Measurements from ENCODE around the gene ARMH4.
"Not testable (repeated sequence)": the region's sequence is repeated elsewhere in the genome, so short reads cannot be mapped to it uniquely, and the experiment has no call there.

ARMH4 gene

DNA sequence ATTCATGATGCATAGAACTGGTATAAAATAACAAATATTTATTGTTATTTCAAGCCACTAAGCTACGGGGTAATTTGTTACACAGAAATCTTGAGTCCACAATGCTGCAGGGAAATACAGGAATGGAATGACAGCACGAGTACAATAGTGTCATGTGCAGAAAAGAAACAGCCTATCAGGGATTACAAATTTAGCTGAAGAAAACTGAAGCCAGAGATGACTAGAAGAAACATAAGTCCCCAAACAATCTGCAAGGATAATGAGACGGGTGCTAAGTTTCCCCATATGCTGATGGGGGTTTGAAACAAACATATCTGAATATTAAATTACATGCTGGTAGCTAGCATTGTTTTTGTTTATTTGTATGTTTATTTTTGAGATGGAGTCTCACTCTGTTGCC, 8.9 kb downstream of the ARMH4 start:
- no peak for DNase-seq

DNA sequence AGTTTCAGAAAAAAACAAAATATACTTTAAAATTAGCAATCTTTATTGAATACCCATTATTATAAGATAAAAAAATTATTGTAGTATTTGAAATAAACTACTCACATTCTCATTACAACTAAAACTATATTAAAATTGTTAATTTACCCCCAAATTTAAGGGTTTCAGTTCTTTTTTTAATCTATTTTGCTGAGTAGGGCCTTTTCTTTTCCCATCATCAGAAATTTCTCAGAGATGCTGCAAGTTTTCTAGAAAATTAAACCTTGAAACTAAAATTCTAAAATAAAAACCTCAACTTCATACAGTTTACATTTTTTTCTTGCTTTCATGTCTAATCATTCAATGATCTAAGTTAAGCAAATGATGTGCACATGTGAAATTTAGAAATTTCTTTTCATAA, 10.1 kb downstream of the ARMH4 start:
- no peak for DNase-seq

DNA sequence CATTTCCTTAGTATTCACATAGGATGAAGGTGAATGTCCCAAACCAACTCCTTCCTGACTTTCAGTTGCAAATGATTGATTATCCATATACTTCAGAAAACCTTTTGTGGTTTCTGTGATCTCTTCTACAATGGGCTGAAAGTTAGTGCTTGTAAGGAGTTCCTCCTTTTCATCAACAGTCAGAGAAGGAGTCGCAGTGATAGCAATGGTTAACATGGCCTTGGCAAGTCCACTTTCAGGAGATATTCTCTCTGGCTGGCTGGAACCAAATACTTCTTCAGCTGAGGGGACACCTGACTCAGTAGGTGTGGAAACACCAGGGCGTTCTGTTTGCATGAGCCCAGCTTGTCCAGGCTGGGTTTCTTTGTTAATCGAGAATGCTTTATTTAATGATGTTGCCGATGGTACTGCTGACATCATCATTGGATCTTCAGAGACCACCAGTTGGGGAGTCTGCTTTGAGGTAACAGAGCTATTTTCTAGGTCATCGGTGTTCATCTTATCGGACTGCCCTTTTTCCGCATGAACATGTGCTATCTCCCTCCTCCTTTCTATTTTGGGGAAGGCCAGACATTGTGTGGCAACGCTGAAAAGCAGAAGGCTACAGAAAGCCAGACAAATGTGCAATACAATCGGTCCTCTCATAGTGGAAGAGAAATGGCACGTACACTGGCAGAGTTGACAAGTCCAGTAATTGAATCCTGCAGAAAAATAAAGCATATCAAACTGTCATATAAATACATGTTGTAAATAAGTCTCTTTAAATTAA, 13.1 kb downstream of the ARMH4 start:
- DNase-seq: no peak

DNA sequence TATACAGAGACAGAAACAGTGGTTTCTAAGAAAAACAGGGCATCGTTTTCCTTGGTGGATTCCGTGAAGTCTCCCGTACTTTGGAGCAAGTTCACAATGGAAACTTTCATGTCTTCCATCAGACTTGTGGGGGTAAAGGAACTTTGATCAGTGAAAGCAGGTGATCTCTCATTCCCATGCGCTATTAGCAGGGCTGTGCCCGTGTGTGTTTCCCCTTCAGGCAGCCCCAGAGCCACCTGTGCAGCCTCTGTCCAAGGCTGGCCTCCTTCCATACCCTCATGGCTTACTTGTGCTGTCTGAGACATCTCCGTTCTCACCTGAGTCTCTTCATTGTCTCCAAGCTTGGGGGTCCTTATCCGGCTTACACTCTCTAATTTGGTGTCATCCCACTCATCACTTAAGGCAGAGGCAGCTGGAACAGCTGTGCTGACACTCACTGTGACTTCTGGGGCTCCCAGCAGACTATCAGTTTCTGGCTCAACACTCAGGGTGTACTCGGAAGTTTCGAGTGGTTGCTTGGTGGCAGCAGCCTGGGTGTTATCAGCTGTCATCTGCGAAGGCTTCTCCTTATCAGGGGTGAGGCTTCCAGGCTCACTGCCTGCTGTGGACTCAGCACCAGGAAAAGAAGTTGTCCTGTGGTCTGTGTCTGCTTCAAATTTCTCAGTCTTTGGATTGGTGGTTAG, 13.8 kb downstream of the ARMH4 start:
- no peak for DNase-seq

DNA sequence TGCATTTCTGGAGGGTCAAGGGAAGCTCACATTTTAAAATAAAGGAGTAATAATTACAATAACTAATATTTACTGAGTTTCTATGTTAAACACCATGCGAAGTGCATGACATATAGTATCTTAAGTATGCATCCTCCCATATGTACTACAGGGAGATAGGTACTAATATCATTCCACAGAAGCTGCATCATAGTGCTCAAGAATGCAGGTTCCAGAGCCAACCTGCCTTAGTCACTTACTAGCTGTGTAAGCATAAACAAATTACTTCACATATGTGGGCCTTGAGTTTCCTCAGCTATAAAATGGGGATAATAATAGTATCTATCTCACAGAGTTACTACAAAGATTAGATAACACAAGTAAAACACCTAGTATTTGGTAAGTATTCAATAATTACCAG, 18.3 kb downstream of the ARMH4 start:
- DNase-seq: no peak

DNA sequence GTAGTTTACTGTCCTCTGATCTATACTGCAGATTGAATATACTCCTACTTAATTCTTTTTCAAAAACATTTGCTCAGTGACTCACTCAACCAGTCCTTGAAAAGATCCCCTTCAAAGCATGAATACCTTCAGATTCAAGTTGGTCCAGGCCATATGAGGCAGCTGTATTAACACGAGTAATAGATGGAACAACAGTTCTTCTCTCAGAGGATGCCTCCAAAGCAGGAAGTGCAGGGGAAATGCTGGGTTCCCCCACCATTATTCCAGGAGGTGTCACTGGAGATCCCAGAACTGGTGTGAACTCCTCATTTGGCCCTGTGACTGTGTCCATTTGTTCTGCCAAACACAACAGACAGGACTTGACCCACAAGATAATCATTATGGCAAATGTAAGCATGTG, 20.6 kb downstream of the ARMH4 start:
- no peak for DNase-seq

DNA sequence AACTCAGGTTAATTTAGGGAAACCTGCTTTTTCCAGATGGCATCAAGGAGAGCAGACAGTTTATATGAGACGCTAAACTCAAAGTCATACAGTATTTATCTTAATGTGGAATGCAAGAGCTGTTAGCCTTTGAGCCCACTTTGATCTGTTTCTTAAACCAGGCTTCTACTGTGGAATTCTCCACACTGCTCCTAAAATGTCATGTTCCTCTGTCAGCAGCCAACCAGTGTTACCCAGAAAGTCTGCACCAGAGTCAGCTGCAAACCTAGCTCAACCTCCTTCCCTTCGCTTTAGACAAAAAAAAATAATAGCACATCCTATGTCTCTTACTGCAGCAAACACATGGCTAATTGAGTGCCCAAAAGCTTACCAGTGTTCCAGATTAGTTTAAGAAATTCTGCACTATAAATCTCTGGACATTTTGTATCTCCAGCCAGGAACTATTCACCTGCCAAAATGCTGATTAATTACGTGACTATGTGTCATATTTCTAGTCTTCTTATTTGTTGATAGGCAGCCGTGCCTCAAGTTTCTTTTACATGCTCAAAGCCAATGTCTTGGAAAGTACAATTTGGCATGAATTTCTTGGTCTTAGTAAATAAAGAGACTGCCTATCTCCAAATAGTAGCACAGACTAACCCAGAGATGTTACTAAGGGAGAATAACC, 21.8 kb downstream of the ARMH4 start:
- no peak for DNase-seq

DNA sequence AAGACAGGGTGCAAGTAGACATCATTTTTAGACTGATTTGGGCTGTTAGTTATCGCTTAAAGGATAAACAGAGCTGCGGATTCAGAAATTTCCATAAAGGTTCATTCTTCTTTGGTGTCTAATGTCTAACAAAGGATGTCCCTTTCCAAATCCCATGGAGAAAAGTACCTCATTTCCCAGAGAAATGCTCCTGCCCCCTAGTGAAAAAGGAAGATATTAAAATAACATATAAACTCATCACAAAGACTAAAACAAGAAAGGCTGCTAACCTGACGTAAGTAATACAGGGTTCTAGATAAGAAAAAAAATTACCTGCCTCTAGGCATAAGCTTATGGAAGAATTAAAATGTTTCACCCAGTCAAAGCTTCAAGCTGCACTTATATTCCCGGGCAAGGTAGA, 22.8 kb downstream of the ARMH4 start:
- no peak for DNase-seq

DNA sequence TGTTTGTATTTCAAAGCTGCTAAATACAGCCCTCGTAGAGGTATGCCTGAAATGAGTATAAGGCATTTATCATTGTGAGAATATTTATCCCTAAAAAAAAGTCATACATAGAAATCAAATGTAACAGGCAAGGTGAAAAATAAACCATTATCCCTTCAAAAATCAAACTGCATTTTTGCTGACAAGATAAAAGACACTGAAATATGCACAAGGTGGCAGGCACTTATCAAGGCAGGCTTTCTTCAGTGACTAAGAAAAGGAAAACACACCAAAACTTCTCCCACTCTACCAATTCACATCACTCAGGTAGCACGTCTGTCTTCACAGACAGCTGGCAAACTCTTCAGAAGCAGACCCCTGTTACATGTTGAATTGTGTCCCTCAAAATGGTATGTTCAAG, 23.6 kb downstream of the ARMH4 start:
- DNase-seq: no peak

DNA sequence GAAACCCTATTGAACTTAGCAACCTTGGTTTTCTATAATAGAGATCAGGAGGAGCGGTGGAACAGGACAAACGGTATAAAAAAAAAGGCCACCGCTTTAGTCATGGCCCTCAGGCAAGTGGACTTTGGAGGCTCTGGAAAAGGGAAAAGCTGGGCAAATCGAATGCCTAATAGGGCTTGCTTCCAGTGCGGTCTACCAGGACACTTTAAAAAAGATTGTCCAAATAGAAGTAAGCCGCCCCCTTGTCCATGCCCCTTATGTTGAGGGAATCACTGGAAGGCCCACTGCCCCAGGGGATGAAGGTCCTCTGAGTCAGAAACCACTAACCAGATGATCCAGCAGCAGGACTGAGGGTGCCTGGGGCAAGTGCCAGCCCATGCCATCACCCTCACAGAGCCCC, 29.5 kb downstream of the ARMH4 start:
- DNase-seq: not testable (repeated sequence)

DNA sequence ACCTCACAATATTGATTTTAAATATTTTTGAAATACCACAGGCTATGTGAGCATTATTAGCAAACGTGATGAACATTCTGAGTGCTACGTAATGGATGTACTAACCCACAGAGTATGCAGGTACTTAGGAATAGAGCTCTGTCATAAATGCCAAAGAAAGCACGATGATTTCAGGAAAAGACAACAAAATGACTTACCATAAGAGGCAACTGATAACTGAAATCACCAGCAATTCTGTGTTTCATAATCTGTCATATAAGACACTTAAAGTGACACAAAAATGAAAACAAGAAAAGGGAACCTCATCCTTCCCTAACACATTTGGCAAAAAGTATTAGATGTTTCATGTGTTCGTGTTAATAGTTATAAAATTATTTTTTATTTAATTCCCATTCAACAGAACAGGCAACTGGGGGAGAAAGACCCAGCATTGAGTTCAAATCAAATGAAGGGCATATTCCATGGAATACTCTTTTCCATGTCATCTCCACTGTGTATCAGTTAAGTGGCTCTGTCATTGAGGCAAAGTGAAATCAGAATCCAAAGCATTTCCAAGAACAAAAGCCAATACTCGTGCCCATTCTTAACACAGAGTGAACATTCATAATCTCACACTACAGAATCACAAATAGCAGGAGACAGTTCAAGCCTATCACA, 30.4 kb downstream of the ARMH4 start:
- no peak for DNase-seq

DNA sequence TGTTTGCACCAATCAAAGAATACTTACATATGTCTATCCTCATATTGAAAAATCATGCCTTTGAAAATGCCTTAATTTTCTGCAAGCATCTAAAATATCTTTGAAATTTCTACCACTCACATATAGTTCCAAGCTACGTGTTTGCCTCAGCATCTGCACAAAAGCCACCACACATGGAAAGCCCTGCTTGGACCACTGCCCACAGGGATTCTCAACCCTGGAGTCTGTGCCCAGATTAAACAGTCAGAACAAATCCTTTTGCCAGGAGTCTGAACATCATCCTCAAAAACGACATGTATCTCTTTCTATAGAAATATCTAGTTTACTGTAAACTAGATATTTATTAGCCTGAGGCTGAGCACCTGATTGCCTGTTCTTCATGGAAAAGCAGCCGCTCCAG, 32.6 kb downstream of the ARMH4 start:
- DNase-seq: no peak

DNA sequence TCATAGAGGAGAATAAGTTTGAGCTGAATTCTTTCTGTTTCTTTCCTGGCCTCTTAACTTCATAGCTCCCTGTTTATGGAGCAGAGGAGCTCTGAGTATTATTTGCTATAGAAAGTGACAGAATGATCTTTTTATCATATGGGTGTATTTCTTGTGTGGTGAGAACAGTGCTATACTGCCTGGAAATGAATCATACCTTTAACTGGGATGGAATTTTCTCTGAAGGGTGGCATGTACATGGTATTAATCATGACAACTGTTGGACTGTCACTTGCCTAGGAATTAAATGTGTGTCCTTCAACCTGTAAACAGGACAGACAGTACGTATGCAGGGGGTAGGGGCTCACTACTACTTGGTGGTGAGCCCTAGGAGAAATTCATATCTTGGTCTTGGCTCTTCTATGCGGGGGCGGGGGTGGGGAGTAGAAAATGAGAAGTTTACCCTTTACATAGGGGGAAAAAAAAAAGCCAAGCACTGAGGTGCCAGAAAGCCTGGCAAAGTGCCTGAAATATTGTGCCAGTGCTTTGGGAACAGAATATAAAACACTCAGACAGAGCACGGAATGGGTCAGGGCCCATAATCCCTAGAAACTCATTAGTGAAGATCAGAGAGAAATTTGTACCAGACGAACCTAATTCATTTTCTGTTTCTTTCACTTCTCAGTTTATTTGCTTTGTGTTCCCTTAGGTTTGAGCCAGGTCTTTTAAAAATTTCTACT, 33.8 kb downstream of the ARMH4 start:
- DNase-seq: no peak

DNA sequence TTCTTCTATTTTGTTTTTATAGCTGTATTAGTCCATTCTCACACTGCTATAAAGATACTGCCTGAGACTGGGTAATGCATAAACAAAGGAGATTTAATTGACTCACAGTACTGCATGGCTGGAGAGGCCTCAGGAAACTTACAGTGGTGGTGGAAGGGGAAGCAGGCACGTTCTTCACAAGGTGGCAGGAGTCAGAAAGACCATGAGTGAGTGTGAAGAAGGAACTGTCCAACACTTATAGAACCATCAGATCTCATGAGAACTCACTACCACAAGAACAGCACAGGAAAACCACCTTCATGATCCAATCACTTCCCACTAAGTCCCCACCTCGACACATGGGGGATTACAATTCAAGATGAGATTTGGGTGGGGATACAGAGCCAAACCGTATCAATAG, 42.3 kb downstream of the ARMH4 start:
- DNase-seq: no peak

DNA sequence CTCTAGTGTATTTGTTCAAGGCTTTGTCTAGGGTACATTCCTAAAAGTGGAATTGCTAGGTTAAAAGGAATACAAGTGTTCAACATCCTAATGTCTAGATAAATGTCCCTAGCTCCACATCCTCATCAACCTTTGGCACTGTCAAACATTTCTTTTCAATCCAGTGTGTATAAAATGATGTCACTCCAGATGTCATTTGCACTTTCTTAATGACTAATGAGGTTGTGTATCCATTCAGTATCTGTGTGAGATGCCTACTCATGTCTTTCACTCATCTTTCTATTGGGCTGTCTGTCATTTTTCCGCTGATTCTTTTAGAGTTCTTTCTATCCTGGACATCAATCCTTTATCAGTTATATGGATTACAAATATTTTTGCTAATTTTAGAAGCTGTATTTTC, 43.3 kb downstream of the ARMH4 start:
- no peak for DNase-seq

DNA sequence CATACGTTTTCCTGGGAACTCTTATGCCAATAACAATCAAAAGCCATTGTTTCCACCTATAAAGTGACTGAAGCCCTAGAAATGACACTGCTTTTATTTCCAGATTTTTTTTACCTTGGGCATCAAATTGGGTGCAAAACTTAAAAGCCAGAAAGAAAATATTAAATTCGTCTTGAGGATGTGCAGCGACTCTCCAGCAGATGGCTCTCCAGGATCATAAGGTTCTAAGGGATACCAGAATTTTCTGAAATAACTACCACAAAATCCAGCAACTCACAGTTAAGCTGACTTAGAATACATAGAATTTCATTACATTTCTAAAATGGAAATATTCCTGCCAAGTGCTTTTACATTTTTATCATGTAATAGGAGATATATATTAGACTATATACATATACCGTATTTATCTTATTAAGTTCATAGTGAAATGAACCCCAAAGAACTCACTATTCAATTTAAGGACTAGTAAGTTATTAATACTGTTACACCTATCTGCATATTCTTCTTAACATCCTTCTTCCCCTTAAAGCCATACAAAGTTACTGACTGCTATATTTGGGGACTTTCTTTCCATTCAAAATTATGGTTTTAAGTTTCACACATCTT, 44.0 kb downstream of the ARMH4 start:
- peak; percentile 33 for DNase-seq

DNA sequence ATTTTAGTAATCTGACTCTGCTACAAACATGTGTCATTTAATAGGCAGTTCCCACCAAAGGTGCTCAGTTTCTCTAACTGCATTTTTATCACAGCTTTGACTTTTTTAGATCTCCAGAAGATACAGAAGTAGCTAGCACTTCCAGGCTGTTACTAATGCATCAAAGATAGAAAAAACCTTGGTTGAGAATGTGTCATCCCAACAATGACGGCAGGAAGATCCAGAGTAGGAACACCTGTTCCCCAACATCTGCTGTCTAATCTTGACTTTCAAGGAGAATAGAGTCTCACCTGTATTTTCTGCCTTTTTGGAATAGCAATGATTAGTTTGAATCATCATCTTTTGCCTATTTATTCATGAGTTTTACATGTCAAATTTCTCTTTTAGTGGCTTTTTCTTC, 45.0 kb downstream of the ARMH4 start:
- DNase-seq: no peak

DNA sequence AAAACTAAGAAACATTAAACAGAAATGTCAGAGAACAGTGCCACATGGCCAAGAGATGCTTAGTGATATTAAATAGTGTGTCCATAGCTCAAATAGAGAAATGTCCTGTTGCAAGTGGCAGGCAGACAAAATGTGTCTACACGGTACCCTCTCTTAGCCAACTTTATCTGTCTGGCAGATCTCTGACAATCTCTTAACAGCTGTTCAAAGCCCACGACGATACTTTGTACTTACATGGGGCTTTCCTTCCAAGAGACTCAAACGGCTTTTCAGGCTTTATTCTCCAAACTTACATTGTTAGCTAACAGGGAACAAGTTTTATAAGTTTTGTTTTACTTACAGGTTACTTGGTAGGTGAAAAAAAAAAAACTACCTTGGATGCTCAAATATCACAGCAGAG, 45.6 kb downstream of the ARMH4 start:
- no peak for DNase-seq

DNA sequence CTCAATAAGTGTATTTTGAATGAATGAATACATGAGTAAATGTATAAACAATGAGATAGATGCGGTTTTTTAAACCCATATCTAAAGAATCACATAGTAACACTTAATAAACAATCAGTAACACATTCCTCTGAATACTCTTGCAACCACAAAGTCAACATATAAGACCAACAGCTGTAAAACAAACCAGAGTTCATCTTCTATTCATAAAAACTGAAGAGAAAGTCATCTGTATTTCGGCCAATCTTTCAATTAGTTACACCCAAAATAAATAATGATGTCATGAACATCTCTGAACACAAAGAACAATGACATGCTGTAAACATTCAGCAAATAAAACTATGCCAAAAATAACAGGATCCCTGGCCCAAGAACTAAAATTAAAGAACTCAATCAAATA, 47.2 kb downstream of the ARMH4 start:
- no peak for DNase-seq

DNA sequence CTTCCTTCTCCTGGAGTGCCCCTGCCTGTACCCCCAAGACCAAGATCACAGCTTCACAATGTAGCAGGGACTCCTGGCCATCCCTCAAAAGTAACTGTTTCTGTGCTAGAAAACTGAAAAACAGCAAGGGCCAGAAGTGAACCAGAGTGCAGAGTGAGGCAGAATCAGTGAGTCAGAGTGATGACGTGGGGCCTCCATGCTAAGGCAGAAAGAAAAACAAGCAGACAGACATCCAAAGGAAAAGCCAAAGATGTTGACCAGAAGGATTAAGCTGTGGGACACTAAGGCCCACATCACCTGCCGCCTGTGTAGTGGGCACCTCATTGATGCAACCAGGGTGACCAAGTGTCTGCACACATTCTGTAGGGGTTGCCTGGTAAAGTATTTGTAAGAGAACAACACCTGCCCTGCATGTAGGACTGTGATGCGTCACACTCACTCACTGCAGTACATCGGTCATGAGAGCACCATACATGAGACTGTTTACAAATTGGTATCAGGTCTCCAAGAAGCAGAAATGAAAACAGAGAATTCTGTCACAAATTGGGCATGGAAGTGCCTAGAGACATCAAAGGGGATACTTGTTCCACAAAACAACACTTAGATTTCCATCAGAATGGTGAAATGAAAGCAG, 51.2 kb downstream of the ARMH4 start:
- DNase-seq: no peak

DNA sequence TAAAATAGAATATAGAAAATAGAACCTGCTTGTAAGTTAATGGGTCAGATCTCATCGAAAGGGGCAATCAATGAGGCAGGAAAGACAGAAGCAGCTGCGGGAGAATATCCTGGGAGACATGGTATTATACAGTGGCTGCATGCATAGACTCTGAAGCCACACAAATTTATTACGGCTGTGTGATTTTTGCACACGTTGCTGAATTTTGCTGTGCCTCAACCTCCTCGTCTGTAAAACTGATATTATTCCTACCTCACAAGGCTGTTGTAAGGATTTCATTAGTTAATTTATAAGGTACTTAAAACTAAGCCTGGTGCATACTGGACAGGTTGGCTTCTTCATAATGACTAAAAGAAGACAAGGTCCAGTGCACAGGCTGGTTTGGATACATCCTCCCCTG, 52.3 kb downstream of the ARMH4 start:
- no peak for DNase-seq

DNA sequence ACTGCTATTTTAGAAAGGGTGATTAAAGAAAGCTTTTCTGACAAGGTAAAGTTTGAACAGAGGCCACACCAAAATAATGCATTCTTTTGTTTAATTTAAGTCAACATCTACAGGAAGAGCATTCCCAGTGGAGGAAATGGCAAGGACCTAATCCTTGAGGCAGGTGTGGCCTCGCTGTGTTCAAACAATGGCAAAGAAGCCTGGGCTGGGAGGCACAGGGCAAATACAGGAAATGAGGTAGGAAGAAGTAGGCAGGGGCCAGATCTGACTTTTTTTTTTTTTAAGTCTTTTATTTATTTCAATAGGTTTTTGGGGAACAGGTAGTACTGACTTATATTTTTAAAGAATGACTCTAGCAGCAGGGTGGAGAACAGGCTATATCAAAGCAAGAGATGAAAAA, 53.5 kb downstream of the ARMH4 start:
- no peak for DNase-seq

Data from NCI-H446 treated with DMSO at 0.1 percent for 48 hours (cell line).